ENCODE results near the gene CASP7. TPM values are rescaled to one million over a fixed set of nuclear protein-coding genes. Genes with fewer than 3 reads are reported as not detected.

The CASP7 gene
- polyA plus RNA-seq, 1 donor from 2014 or later, result 0.77 TPM

GRCh38 chr10:113704637-113705343 is 25.1 kb downstream of the CASP7 start:
- H3K9me3 ChIP-seq (ENCODE audit: low read length), result no peaks in the 10 kb centered on the region
- H3K36me3 ChIP-seq (ENCODE audit: insufficient read depth, low read length), result no peaks in the 10 kb centered on the region
- H4K20me1 ChIP-seq (ENCODE audit: insufficient read depth), result no peaks in the 10 kb centered on the region
- no peak overlapping the region for H2AFZ ChIP-seq (ENCODE audit: low read depth, low read length)
- H3K4me2 ChIP-seq (ENCODE audit: low read length), result no peak overlapping the region
- no peaks in the 10 kb centered on the region for H3K27me3 ChIP-seq (ENCODE audit: insufficient read depth, low read depth, low read length)
- H3K79me2 ChIP-seq (replicated peaks; ENCODE audit: insufficient read depth, low read length), result no peaks in the 10 kb centered on the region
- no peaks in the 10 kb centered on the region for H3F3A ChIP-seq (ENCODE audit: insufficient read depth, low read length, poor library complexity, severe bottlenecking)
- H3K9ac ChIP-seq (ENCODE audit: low read length), result no peak overlapping the region
- TF ChIP-seq POLR2AphosphoS5 (IDR thresholded peaks at IDR 0.05), result no peak
- no peak for TF ChIP-seq REST (IDR thresholded peaks at IDR 0.05; ENCODE audit: borderline replicate concordance)
- no peak for TF ChIP-seq EP300 (conservative IDR thresholded peaks at IDR 0.05; ENCODE audit: poor library complexity, severe bottlenecking)
- TF ChIP-seq TAF1 (IDR thresholded peaks at IDR 0.05; ENCODE audit: low read depth), result no peak
- TF ChIP-seq RAD21 (conservative IDR thresholded peaks at IDR 0.05), result peak; percentile 85
- TF ChIP-seq CTCF (IDR thresholded peaks at IDR 0.05; ENCODE audit: poor library complexity, severe bottlenecking), result peak; percentile 86
- no peak for TF ChIP-seq EZH2 (IDR thresholded peaks at IDR 0.05; ENCODE audit: borderline replicate concordance, insufficient read depth, low read length, poor library complexity, severe bottlenecking)
- TF ChIP-seq MXI1 (conservative IDR thresholded peaks at IDR 0.05; ENCODE audit: poor library complexity, severe bottlenecking), result no peak
- peak; percentile 85 for TF ChIP-seq SMC3 (conservative IDR thresholded peaks at IDR 0.05; ENCODE audit: poor library complexity)
- no peaks in the 10 kb centered on the region for H3K9me2 ChIP-seq (ENCODE audit: insufficient read depth, low read length)
- no peak overlapping the region for H3K27ac ChIP-seq (ENCODE audit: low read length)
- H3K4me3 ChIP-seq (ENCODE audit: low read length), result no peak overlapping the region

GRCh38 chr10:113705344-113705652 is 25.6 kb downstream of the CASP7 start:
- Histone ChIP-seq H3K4me3 (ENCODE audit: low read length) (no peak overlapping the region), H3K36me3 (ENCODE audit: insufficient read depth, low read length) (no peaks in the 10 kb centered on the region), H4K20me1 (ENCODE audit: insufficient read depth) (no peaks in the 10 kb centered on the region), H3K9ac (ENCODE audit: low read length) (no peak overlapping the region), H3K9me3 (ENCODE audit: low read length) (no peaks in the 10 kb centered on the region), H2AFZ (ENCODE audit: low read depth, low read length) (no peak overlapping the region), H3K27ac (ENCODE audit: low read length) (no peak overlapping the region), H3K4me2 (ENCODE audit: low read length) (no peak overlapping the region), H3K27me3 (ENCODE audit: insufficient read depth, low read depth, low read length) (no peaks in the 10 kb centered on the region), H3K79me2 (replicated peaks; ENCODE audit: insufficient read depth, low read length) (no peaks in the 10 kb centered on the region), H3K9me2 (ENCODE audit: insufficient read depth, low read length) (no peaks in the 10 kb centered on the region), H3F3A (ENCODE audit: insufficient read depth, low read length, poor library complexity, severe bottlenecking) (no peaks in the 10 kb centered on the region)
- peak; percentile 6 for TF ChIP-seq RAD21 (conservative IDR thresholded peaks at IDR 0.05)
- no peak for TF ChIP-seq EZH2 (IDR thresholded peaks at IDR 0.05; ENCODE audit: borderline replicate concordance, insufficient read depth, low read length, poor library complexity, severe bottlenecking)
- TF ChIP-seq REST (IDR thresholded peaks at IDR 0.05; ENCODE audit: borderline replicate concordance), result no peak
- TF ChIP-seq TAF1 (IDR thresholded peaks at IDR 0.05; ENCODE audit: low read depth), result no peak
- no peak for TF ChIP-seq MXI1 (conservative IDR thresholded peaks at IDR 0.05; ENCODE audit: poor library complexity, severe bottlenecking)
- TF ChIP-seq EP300 (conservative IDR thresholded peaks at IDR 0.05; ENCODE audit: poor library complexity, severe bottlenecking), result no peak
- no peak for TF ChIP-seq POLR2AphosphoS5 (IDR thresholded peaks at IDR 0.05)
- peak; percentile 45 for TF ChIP-seq CTCF (IDR thresholded peaks at IDR 0.05; ENCODE audit: poor library complexity, severe bottlenecking)
- TF ChIP-seq SMC3 (conservative IDR thresholded peaks at IDR 0.05; ENCODE audit: poor library complexity), result peak; percentile 44
